ENCODE data around the gene PRKCZ.

PRKCZ gene

DNA sequence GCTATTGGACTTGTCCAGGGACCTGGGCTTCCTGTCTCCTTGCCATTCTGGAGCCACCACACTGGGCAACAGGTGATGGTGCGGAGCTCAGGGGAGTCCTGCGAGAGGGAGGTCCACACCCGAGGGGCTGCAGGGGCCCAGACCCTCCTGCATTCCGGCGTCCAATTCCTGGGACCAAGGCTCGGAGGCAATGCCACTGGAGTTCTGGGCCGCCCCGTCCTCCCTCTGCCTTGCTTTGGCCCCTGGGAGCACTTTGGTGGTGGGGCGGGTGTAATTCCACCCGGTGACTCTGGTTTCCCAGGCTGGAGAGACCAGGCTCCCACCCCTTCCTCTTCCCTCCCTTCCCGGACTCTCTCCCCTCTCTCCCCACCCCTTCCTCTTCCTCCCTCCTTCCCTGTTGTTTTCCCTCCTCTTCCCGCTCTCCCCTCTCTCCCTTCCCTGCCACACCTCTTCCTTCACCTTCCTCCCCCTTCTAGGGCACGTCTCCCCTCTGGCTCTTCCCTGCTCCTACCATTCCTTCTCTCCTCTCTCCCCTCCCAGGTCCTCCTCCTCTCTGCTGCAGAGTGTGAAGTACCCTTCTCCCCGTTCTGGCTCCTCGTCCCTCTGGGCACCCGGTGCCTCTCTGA is 2.0 kb downstream of the PRKCZ start:
- no CpG with 5 or more reads among the region's 16 CpGs for WGBS (ENCODE audit: extremely low coverage, insufficient coverage, insufficient read length)
- peak overlapping the region; percentile 14 for H3K14ac ChIP-seq (ENCODE audit: low read length)
- no peak overlapping the region for H3K9ac ChIP-seq (ENCODE audit: low read length)
- peaks cover 10% of the 10 kb centered on the region for H3K79me1 ChIP-seq (ENCODE audit: low read length)
- H3K36me3 ChIP-seq (ENCODE audit: control insufficient read depth in 1 of 2, insufficient read depth in 2 of 2, low read length in 2 of 2): peaks cover 16% of the 10 kb centered on the region in 2 experiments
- H2BK120ac ChIP-seq (ENCODE audit: insufficient read depth, low read length, poor library complexity): no peak overlapping the region
- H3K4me2 ChIP-seq (ENCODE audit: low read length): peak overlapping the region; percentile 87
- peaks cover 18 to 22% of the 10 kb centered on the region in 2 experiments for H3K4me1 ChIP-seq (ENCODE audit: control insufficient read depth in 1 of 2, insufficient read depth in 2 of 2, low read length in 2 of 2)
- H3K79me2 ChIP-seq (ENCODE audit: control insufficient read depth, insufficient read depth, low read length, poor library complexity): peaks cover 17% of the 10 kb centered on the region
- H2AK5ac ChIP-seq (ENCODE audit: low read length): no peak overlapping the region
- peaks cover 4% of the 10 kb centered on the region for H3K27me3 ChIP-seq (ENCODE audit: insufficient read depth, low read length)
- H2BK12ac ChIP-seq (ENCODE audit: low read length): no peak overlapping the region
- no peak overlapping the region for H2BK5ac ChIP-seq (ENCODE audit: low read depth, low read length, poor library complexity)
- no peak overlapping the region for H2AFZ ChIP-seq (ENCODE audit: insufficient read depth, low read length, poor library complexity)
- H4K12ac ChIP-seq (ENCODE audit: low read depth, low read length): no peak overlapping the region
- no peak overlapping the region for H3K23ac ChIP-seq (ENCODE audit: low read length)
- H3K4ac ChIP-seq (ENCODE audit: low read depth, low read length): peak overlapping the region; percentile 22
- no peak overlapping the region for H3K4me3 ChIP-seq (ENCODE audit: low read depth, low read length)
- peak overlapping the region; percentile 26 for H3K18ac ChIP-seq (ENCODE audit: low read length)
- no peak for DNase-seq
- no peak overlapping the region for H3K27ac ChIP-seq (ENCODE audit: low read depth, low read length)
- no peak overlapping the region for H4K8ac ChIP-seq (ENCODE audit: low read depth, low read length)
- H3K9me3 ChIP-seq (ENCODE audit: insufficient read depth, low read depth, low read length): peaks cover 2% of the 10 kb centered on the region
- H4K91ac ChIP-seq (ENCODE audit: low read depth, low read length): no peak overlapping the region

DNA sequence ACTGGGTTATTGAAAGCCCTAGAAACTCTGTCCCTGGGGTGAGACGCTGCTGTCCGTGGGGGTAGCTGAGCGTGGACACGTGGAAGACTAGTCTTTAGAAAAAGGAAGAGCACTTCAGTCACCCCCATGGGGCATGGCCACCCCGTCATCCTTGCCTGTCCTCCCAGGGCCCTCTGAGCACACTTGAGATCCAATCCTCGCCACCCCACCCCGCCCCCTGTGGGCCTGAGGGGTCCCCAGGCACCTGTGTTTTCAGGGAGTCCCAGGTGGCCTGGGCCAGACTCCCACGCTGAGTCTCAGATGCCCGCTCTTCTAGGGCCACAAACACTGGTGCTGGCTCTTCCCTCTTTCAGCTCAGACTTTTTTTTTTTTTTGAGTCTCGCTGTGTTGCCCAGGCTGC is 2.5 kb downstream of the PRKCZ start:
- H3K4ac ChIP-seq (ENCODE audit: low read depth, low read length): peak overlapping the region; percentile 13
- H3K4me1 ChIP-seq (ENCODE audit: control insufficient read depth in 1 of 2, insufficient read depth in 2 of 2, low read length in 2 of 2): peaks cover 18 to 22% of the 10 kb centered on the region in 2 experiments
- H2AFZ ChIP-seq (ENCODE audit: insufficient read depth, low read length, poor library complexity): no peak overlapping the region
- H4K12ac ChIP-seq (ENCODE audit: low read depth, low read length): no peak overlapping the region
- no peak overlapping the region for H3K18ac ChIP-seq (ENCODE audit: low read length)
- peaks cover 4% of the 10 kb centered on the region for H3K27me3 ChIP-seq (ENCODE audit: insufficient read depth, low read length)
- H3K4me2 ChIP-seq (ENCODE audit: low read length): no peak overlapping the region
- no peak overlapping the region for H4K91ac ChIP-seq (ENCODE audit: low read depth, low read length)
- no peak overlapping the region for H3K9ac ChIP-seq (ENCODE audit: low read length)
- peaks cover 17% of the 10 kb centered on the region for H3K79me2 ChIP-seq (ENCODE audit: control insufficient read depth, insufficient read depth, low read length, poor library complexity)
- no CpG with 5 or more reads among the region's 10 CpGs for WGBS (ENCODE audit: extremely low coverage, insufficient coverage, insufficient read length)
- no peak overlapping the region for H4K8ac ChIP-seq (ENCODE audit: low read depth, low read length)
- H3K36me3 ChIP-seq (ENCODE audit: control insufficient read depth in 1 of 2, insufficient read depth in 2 of 2, low read length in 2 of 2): peaks cover 19% of the 10 kb centered on the region in 2 experiments
- H3K4me3 ChIP-seq (ENCODE audit: low read depth, low read length): no peak overlapping the region
- H2BK12ac ChIP-seq (ENCODE audit: low read length): no peak overlapping the region
- H2BK5ac ChIP-seq (ENCODE audit: low read depth, low read length, poor library complexity): no peak overlapping the region
- H3K79me1 ChIP-seq (ENCODE audit: low read length): peaks cover 10% of the 10 kb centered on the region
- H3K9me3 ChIP-seq (ENCODE audit: insufficient read depth, low read depth, low read length): peaks cover 2% of the 10 kb centered on the region
- no peak for DNase-seq
- H3K23ac ChIP-seq (ENCODE audit: low read length): no peak overlapping the region
- no peak overlapping the region for H2BK120ac ChIP-seq (ENCODE audit: insufficient read depth, low read length, poor library complexity)
- no peak overlapping the region for H3K27ac ChIP-seq (ENCODE audit: low read depth, low read length)
- H2AK5ac ChIP-seq (ENCODE audit: low read length): no peak overlapping the region
- no peak overlapping the region for H3K14ac ChIP-seq (ENCODE audit: low read length)

DNA sequence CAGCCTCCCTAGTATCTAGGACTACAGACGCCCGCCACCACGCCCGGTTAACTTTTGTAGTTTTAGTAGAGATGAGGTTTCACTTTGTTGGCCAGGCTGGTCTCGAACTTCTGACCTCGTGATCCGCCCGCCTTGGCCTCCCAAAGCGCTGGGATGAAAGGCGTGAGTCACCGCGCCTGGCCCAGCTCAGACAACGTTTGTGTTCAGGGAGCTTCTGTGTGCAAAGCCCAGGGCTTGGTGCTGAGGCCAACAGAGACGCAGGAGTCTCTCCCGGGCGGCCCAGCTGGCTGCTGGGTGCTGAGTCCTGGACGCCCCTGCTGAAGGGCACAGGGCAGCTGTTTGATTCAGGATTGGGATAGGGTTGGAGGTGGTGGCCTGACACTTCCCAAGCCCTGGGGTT is 3.0 kb downstream of the PRKCZ start:
- Histone ChIP-seq H3K4me1 (ENCODE audit: control insufficient read depth in 1 of 2, insufficient read depth in 2 of 2, low read length in 2 of 2) (peaks cover 18 to 22% of the 10 kb centered on the region in 2 experiments), H2BK12ac (ENCODE audit: low read length) (no peak overlapping the region), H3K79me1 (ENCODE audit: low read length) (peaks cover 10% of the 10 kb centered on the region), H3K18ac (ENCODE audit: low read length) (no peak overlapping the region), H4K91ac (ENCODE audit: low read depth, low read length) (no peak overlapping the region), H2AK5ac (ENCODE audit: low read length) (no peak overlapping the region), H3K4me2 (ENCODE audit: low read length) (no peak overlapping the region), H4K12ac (ENCODE audit: low read depth, low read length) (no peak overlapping the region), H3K4me3 (ENCODE audit: low read depth, low read length) (no peak overlapping the region), H3K4ac (ENCODE audit: low read depth, low read length) (no peak overlapping the region), H3K27ac (ENCODE audit: low read depth, low read length) (no peak overlapping the region), H2AFZ (ENCODE audit: insufficient read depth, low read length, poor library complexity) (no peak overlapping the region), H3K27me3 (ENCODE audit: insufficient read depth, low read length) (peaks cover 4% of the 10 kb centered on the region), H3K9me3 (ENCODE audit: insufficient read depth, low read depth, low read length) (peaks cover 2% of the 10 kb centered on the region), H3K36me3 (ENCODE audit: control insufficient read depth in 1 of 2, insufficient read depth in 2 of 2, low read length in 2 of 2) (peaks cover 19 to 20% of the 10 kb centered on the region in 2 experiments), H3K9ac (ENCODE audit: low read length) (no peak overlapping the region), H3K79me2 (ENCODE audit: control insufficient read depth, insufficient read depth, low read length, poor library complexity) (peaks cover 17% of the 10 kb centered on the region), H2BK5ac (ENCODE audit: low read depth, low read length, poor library complexity) (no peak overlapping the region), H2BK120ac (ENCODE audit: insufficient read depth, low read length, poor library complexity) (no peak overlapping the region), H3K14ac (ENCODE audit: low read length) (no peak overlapping the region), H4K8ac (ENCODE audit: low read depth, low read length) (no peak overlapping the region), H3K23ac (ENCODE audit: low read length) (no peak overlapping the region)
- no CpG with 5 or more reads among the region's 17 CpGs for WGBS (ENCODE audit: extremely low coverage, insufficient coverage, insufficient read length)
- no peak for DNase-seq

DNA sequence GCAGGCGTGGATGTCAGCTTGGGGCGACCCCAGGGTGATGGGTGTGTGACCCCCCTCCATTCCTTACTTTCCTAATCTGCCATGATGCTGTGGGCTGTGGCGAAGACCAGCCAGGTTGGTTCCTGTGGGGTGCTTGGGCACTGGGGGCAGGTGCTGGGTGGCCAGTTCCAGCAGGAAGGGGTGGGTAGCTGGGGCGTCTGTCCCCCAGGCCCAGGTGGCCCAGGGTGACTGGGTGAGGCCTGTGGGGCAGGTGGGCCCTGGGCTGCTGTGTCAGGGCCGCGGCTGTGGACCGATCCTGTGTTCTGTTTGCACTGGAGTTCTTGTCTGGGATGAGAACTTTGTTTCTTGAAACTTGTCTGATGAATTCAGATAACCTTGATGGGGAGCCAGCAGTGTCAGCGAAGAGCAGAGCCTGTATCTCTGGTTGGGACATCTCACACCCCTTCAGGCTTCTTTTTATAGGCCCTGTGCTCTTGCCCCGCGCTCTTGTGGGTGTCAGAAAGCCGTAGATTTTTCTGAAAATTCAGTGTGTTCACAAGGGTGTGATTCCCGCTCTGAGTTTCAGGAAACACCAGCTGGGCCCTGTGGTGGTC is 3.7 kb downstream of the PRKCZ start:
- H3K4ac ChIP-seq (ENCODE audit: low read depth, low read length): no peak overlapping the region
- no peak for DNase-seq
- no peak overlapping the region for H2BK12ac ChIP-seq (ENCODE audit: low read length)
- H4K91ac ChIP-seq (ENCODE audit: low read depth, low read length): no peak overlapping the region
- no peak overlapping the region for H3K4me3 ChIP-seq (ENCODE audit: low read depth, low read length)
- H3K23ac ChIP-seq (ENCODE audit: low read length): no peak overlapping the region
- H4K8ac ChIP-seq (ENCODE audit: low read depth, low read length): no peak overlapping the region
- H3K9ac ChIP-seq (ENCODE audit: low read length): no peak overlapping the region
- no peak overlapping the region for H4K12ac ChIP-seq (ENCODE audit: low read depth, low read length)
- H3K9me3 ChIP-seq (ENCODE audit: insufficient read depth, low read depth, low read length): peaks cover 2% of the 10 kb centered on the region
- H3K79me1 ChIP-seq (ENCODE audit: low read length): peaks cover 10% of the 10 kb centered on the region
- peaks cover 19 to 24% of the 10 kb centered on the region in 2 experiments for H3K36me3 ChIP-seq (ENCODE audit: control insufficient read depth in 1 of 2, insufficient read depth in 2 of 2, low read length in 2 of 2)
- no CpG with 5 or more reads among the region's 12 CpGs for WGBS (ENCODE audit: extremely low coverage, insufficient coverage, insufficient read length)
- no peak overlapping the region for H2BK5ac ChIP-seq (ENCODE audit: low read depth, low read length, poor library complexity)
- peaks cover 17% of the 10 kb centered on the region for H3K79me2 ChIP-seq (ENCODE audit: control insufficient read depth, insufficient read depth, low read length, poor library complexity)
- H3K14ac ChIP-seq (ENCODE audit: low read length): no peak overlapping the region
- H2AK5ac ChIP-seq (ENCODE audit: low read length): no peak overlapping the region
- H3K27me3 ChIP-seq (ENCODE audit: insufficient read depth, low read length): peaks cover 4% of the 10 kb centered on the region
- H3K4me2 ChIP-seq (ENCODE audit: low read length): no peak overlapping the region
- no peak overlapping the region for H3K27ac ChIP-seq (ENCODE audit: low read depth, low read length)
- no peak overlapping the region for H2AFZ ChIP-seq (ENCODE audit: insufficient read depth, low read length, poor library complexity)
- peak overlapping the region; percentile 58 for H3K18ac ChIP-seq (ENCODE audit: low read length)
- no peak overlapping the region for H2BK120ac ChIP-seq (ENCODE audit: insufficient read depth, low read length, poor library complexity)
- H3K4me1 ChIP-seq (ENCODE audit: control insufficient read depth in 1 of 2, insufficient read depth in 2 of 2, low read length in 2 of 2): peaks cover 18 to 22% of the 10 kb centered on the region in 2 experiments
